KOPT-K1 (cell line): ENCODE data around the gene RCAN3.
"Not testable (repeated sequence)": the region's sequence is repeated elsewhere in the genome, so short reads cannot be mapped to it uniquely, and the experiment has no call there.

Experiments
- H3K27ac ChIP-seq: fragments of 200-600 bp; sonication (generic); 2 replicates; pipeline ENCODE4 v1.5.1; 2016; ENCODE audit warnings: antibody characterized with exemption, mild to moderate bottlenecking, low read depth, low read length; ENCODE audit not compliant: poor library complexity, severe bottlenecking
- H3K36me3 ChIP-seq: fragments of 200-600 bp; sonication (generic); 2 replicates; pipeline ENCODE4 v1.5.1; 2017; ENCODE audit warnings: antibody characterized with exemption, mild to moderate bottlenecking, low read length, moderate library complexity; ENCODE audit not compliant: insufficient read depth
- H3K9me3 ChIP-seq: fragments of 200-600 bp; sonication (generic); 2 replicates; pipeline ENCODE4 v1.5.1; 2017; ENCODE audit warnings: antibody characterized with exemption, low read length, mild to moderate bottlenecking; ENCODE audit not compliant: insufficient read depth, poor library complexity, severe bottlenecking

Gene RCAN3

DNA sequence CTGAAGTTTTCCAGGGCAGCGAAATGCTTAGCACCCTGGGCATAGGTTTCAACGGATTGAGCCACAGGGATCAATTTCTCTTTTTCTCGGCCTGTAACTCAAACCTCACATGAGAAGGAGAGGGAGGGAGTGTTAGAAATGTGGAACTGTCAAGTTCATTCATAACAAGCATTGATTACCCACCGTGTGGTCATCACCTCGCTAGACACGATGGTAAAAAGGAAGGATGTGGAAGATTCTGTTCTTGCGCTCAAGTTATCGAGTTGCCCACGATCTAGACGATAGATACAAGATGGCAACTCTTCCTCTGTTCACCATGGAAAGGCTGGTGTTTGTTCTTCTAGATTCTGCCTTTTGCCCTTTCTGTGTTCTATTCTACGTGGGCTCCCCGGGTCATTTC is 4.0 kb upstream of the RCAN3 start:
- no peaks in the 10 kb centered on the region for H3K36me3 ChIP-seq
- no peaks in the 10 kb centered on the region for H3K9me3 ChIP-seq
- H3K27ac ChIP-seq = no peak overlapping the region

DNA sequence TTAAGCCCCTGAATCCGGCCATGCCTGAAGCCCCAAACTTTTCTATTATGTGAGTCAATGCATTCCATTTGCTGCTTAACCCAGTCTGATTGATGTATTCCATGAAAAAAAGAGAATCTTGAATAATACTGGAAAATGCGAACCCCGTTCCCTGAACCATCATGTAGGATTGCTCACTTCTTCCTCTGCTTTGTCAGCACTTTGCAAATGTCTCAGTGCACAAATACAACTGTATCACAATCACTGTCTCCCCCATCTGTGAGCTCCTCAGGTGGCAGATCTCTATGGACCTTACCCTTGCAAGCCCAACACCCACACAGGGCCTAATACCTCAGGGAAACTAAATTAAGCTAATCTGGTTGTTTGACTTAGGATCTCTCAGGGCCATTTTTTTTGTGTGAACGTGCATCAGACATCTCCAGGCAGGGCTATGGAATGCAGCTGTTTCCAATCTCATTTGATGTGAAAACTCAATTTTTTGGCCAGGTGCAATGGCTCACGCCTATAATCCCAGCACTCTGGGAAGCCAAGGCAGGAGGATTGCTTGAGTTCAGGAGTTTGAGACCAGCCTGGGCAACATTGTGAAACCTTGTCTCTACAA is 2.1 kb upstream of the RCAN3 start:
- peak overlapping the region; percentile 83 for H3K27ac ChIP-seq
- no peaks in the 10 kb centered on the region for H3K9me3 ChIP-seq
- H3K36me3 ChIP-seq = no peaks in the 10 kb centered on the region

DNA sequence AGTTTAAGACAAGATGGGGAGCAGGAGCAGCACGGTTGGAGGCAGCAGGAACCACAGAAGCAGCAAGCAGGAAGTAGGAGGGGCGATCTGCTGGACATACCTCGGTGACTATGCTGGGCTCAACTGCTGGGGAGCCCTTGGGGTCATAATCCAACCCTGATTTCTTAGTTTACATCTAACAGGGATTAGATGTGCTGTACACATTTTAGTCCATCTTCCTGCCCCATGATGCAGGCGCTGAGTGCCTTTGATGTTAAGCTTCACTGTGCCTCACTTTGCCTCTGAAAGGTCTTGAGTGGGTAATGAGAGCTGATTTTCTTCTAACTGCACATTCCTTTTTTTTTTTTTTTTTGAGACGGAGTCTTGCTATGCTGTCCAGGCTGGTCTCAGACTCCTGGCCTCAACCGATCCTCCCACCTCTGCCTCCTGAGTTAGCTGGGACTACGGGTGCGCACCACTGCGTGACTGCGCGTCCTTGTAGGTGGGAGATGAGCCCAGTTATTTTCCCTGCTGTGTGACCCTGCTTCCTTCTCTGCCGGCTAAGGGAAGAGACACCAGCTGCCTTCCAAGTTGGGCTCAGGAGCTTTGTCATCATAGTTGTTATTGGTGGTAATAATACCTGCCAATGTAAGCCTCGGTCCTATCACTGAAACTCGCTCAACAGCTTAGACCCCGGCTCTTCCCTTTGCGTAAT is 1.1 kb upstream of the RCAN3 start:
- Histone ChIP-seq H3K36me3 (no peaks in the 10 kb centered on the region), H3K9me3 (no peaks in the 10 kb centered on the region), H3K27ac (peak overlapping the region; percentile 83)

DNA sequence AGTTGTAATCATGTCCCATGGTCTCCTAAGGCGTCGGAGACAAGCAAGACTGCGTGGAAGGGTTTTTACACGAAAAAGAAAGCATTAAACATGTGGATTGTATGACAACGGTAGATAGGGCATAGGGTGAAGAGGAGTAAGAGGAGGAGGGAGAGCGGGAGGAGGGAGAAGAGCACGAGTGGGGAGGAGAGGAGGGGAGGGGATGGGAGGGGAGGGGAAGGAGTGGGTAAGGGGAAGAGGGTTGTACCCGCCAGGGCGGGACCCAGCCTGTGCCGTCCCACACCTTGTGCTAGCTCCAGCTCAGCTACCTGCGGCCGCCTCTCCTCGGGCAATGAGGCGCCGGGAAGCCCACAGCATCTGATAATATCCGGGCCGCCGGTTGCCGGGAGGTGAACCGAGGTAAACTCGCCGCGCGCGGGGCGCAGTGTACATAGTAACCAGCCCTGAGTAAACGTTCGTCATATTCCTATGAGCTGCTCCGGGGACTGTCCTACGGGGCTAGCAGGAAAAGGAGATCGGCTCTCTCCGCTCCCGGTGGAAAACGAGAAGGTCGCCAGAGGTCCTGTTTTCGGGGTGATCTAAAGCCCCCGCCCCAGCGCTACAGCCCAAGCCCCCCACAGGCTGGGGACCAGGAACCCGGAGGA is 449 bp upstream of the RCAN3 start:
- Histone ChIP-seq H3K9me3 (no peaks in the 10 kb centered on the region), H3K36me3 (no peaks in the 10 kb centered on the region), H3K27ac (peak overlapping the region; percentile 83)

DNA sequence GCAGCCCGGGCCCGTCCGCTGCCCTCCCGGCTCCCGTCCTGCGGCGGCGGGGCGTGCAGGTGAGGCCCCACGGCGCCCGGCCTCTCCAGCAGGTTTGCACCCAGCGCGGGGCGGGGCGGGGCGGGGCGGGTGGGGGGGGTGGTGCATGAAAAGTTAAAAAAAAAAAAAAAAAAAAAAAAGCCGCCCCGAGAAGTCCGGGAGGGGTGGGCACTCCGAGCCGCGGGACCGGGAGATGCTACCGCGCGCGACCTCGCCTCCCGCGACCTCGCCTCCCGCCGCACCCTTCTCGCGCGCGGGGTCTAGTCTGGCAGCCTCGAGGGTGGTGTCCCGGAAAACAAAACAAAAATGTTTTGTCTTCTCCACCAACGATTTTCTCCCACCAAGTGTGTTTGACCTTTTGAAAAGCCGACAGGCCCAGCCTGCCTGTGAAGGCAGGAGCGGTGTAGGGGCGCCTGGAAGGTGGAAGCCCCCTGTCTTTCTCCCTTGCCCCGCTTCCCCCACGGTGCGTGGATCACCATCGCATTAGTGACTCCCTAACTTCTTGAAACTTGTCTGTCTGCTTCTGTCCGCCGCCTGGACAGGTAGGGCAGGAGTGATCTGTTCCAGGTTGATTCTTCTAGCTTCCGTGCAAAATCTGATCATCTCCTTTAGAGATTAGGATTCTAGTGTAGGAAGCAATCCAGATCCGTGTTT is 569 bp downstream of the RCAN3 start:
- H3K27ac ChIP-seq = peak overlapping the region; percentile 83
- H3K36me3 ChIP-seq = no peaks in the 10 kb centered on the region
- H3K9me3 ChIP-seq = no peaks in the 10 kb centered on the region

DNA sequence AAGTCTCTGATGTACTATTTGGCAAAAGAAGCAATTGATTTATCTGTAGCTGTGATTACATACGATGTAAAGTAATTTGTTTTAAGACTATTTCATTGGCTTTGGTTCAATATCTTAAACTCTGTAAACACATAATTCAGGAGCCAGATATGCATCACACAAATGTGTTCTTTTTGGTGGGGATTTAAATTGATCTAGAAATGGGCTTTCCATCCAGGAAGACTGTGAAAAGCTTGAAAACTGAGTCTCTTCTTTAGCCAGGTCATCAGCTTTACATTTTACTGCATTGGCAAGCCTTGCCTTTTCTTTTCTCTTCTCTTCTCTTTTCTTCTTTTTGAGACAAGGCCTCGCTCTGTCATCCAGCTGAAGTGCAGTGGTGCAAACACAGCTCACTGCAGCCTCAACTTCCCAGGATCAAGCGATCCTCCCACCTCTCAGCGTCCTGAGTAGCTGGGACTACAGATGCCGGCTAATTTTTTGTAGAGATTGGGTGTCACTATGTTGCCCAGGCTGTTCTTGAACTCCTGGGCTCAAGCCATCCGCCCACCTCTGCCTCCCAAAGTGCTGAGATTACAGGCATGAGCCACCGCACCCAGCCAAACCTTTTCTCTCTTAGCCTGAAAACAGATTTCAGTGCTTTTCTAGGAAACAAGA is 1.4 kb downstream of the RCAN3 start:
- H3K36me3 ChIP-seq = no peaks in the 10 kb centered on the region
- no peaks in the 10 kb centered on the region for H3K9me3 ChIP-seq
- no peak overlapping the region for H3K27ac ChIP-seq

DNA sequence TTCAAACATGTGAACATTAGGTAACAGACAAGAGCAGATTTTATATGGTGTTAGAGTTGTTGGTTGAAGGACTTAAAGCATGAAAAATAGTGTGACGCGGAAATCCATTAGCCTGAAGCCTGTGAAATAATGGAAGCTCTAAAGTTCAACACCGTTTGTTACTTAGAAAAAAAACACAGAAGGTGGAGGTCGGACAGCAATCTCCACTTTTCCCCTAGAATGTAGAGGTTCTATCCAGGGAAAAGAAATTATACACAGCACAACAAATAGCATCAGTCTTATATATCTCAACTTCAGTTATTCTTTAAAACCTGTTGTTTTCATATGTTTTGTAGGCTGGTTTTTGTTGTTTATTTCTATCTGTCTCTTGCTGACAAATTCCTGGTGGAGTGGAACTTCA is 1.9 kb downstream of the RCAN3 start:
- Histone ChIP-seq H3K9me3 (no peaks in the 10 kb centered on the region), H3K27ac (no peak overlapping the region), H3K36me3 (no peaks in the 10 kb centered on the region)

DNA sequence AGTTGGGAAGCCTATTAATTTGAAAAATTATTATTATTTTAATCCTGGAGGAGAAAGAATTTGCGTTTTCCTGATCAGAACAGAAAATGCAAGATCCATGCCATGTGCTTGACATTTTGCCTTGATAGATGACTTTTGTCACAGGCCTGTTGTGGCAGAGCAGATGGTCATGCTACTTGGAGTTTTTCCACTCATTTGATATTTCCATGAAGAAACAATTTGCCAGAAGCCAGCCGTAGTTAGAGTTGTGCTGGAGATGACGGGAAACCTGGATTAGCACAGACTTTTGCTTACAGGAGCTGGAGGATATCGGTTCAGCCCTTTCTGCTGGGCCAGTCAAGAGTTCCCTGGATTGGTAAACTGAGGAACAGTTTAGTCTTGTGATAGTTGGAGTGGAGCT is 3.2 kb downstream of the RCAN3 start:
- Histone ChIP-seq H3K9me3 (no peaks in the 10 kb centered on the region), H3K27ac (no peak overlapping the region), H3K36me3 (no peaks in the 10 kb centered on the region)

DNA sequence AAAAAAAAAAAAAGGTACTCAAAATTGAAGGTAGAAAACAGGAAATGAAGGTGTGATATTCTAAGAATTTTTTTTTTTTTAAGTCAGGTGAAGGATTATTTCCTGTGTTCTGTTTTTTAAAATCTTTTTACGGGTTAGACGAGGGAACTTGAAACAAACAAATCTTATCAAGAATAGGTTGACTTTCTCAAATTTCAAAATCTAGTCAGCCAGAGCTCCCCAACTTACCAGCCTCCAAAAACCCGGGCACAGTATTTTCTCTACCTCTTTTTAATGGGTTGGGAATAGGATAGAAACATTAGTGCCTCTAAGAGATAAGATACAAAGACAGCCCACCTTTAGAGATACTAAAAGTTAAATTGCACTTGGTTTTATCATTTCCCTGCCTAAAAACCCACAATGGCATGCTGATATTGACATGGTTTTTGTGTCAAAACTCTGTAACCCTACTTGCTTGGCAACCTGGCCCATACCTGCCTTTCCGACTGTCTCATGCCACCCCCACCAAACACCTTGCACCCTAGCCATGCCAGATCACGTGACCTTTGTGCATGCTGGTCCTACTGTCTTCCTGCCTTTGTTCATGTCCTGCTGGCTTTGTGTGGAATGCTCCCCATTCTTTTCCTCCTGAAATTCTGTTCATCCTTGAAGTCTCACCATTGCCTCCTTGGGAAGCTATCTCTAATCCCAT is 4.2 kb downstream of the RCAN3 start:
- no peaks in the 10 kb centered on the region for H3K9me3 ChIP-seq
- H3K27ac ChIP-seq = peak overlapping the region; percentile 32

DNA sequence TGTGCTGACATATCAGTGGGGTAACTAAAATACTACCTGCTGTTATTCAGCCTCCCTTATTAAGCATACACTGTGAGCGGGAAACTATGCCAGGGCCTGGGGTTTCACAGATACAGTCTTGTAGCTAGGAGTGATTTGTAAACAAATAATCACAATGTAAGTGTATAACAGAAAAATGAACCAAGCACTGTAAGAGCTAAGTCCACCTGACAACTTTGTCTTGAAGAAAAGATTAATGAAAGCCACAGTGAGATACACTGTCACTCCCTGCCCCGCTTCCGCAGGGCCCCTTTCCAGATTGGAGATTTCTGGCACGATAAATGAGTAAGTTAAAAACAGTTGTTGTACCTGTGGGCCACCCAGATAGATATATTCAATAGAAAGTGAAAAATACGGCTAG is 4.8 kb downstream of the RCAN3 start:
- Histone ChIP-seq H3K27ac (peak overlapping the region; percentile 32), H3K36me3 (no peaks in the 10 kb centered on the region), H3K9me3 (no peaks in the 10 kb centered on the region)

More for the DNA sequence above, 4.2 kb downstream of the RCAN3 start:
- H3K36me3 ChIP-seq = no peaks in the 10 kb centered on the region

DNA sequence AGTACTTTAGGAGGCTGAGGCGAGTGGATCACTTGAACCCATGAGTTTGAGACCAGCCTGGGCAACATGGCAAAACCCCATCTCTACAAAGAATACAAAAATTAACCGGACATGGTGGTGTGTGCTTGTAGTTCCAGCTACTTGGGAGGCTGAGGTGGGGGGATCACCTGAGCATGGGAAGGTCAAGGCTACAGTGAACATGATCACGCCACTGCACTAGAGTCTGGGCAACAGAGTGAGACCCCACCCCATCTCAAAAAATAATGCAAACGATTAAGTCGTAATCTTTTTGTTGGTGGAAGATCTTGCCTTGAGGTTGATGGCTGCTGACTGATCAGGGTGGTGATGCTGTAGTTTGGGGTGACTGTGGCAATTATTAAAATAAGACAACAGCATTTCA is 6.3 kb downstream of the RCAN3 start:
- no peaks in the 10 kb centered on the region for H3K36me3 ChIP-seq
- no peaks in the 10 kb centered on the region for H3K9me3 ChIP-seq
- H3K27ac ChIP-seq = no peak overlapping the region

DNA sequence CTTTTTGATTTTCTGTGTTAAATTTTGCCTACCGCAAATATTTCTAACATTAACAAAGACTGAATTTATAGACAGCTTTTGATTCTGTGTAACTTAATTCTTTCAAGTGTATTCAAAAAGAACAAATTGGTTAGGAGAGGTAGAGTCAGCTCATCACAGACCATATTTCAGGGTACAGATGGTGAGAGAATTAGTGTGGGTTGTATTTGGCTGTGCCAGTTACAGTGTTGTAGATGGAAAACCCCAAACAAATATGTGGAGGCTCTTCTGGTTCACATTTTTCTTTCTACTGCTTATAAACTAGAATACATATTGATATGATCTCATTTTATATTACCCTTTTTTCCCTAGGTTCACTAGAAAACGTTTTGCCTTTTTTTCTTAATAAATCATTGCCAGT is 11.1 kb downstream of the RCAN3 start:
- Histone ChIP-seq H3K36me3 (no peaks in the 10 kb centered on the region), H3K9me3 (no peaks in the 10 kb centered on the region), H3K27ac (no peak overlapping the region)

DNA sequence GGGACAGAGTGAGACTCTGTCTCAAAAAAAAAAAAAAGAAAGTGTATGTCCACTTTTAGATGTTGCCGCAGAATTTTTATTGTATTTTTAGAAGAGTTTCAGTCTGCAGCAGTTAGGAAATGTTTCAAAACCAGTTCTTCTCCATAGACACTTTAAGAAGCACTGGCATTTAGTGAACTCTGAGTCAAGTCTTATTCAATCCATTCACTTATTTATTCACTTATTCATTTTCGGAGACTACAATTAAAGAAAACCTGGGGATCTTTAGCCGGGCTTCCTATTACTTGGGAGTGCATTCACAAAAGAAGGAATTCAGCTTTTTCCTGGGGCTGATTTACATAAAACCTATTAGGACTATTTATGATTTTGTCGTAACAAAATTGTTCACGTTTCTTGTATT is 12.3 kb downstream of the RCAN3 start:
- no peak overlapping the region for H3K27ac ChIP-seq
- no peaks in the 10 kb centered on the region for H3K36me3 ChIP-seq
- no peaks in the 10 kb centered on the region for H3K9me3 ChIP-seq

DNA sequence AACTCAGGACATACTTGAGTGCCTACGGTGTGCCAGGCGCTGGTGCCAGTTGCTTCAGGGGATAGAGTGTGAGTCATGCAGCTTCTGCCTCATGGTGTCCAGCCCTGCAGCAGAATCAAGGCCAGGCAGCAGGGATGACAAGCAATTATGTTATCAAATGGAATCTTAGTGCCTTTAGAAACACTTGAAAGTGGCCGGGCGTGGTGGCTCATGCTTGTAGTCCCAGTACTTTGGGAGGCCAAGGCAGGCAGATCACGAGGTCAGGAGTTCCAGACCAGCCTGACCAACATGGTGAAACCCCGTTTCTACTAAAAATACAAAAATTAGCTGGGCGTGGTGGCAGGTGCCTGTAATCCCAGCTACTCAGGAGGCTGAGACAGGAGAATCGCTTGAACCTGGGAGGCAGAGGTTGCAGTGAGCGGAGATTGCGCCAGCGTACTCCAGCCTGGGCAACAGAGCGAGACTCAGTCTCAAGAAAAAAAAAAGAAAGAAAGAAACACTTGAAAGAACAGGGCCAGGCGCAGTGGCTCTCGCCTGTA is 13.1 kb downstream of the RCAN3 start:
- H3K9me3 ChIP-seq, H3K27ac ChIP-seq, H3K36me3 ChIP-seq: not testable (repeated sequence)
